Hematopoietic multipotent progenitor cell treated with erythropoietin and hydrocortisone succinate and interleukin-3 and kit ligand, for 15 days (in vitro differentiated cells): ENCODE data around the gene MAPRE2.
"Not testable (repeated sequence)": the region's sequence is repeated elsewhere in the genome, so short reads cannot be mapped to it uniquely, and the experiment has no call there.

Experiments
- DNase-seq: peaks from one replicate; pipeline ENCODE4 v3.0.0-alpha.2; 2015; ENCODE audit warnings: low spot score

MAPRE2 gene

DNA sequence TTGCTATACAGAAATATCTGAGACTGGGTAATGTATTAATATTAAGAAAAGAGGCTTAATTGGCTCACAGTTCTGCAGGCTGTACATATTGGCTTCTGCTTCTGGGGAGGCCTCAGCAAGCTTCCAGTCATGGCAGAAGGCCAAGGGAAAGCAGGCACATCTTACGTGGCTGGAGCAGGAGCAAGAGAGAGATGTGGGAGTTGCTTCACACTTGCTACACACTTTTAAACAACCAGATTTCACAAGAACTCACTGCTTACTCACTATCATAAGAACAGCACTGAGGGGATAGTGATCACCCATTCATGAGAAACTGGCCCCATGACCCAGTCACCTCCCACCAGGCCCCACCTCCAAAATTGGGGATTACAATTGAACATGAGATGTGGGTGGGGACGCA lies 50.6 kb downstream of the MAPRE2 start:
- no peak for DNase-seq

- no peak for DNase-seq
These were observed 54.9 kb downstream of the MAPRE2 start for GRCh38 chr18:35095983-35096676.

DNA sequence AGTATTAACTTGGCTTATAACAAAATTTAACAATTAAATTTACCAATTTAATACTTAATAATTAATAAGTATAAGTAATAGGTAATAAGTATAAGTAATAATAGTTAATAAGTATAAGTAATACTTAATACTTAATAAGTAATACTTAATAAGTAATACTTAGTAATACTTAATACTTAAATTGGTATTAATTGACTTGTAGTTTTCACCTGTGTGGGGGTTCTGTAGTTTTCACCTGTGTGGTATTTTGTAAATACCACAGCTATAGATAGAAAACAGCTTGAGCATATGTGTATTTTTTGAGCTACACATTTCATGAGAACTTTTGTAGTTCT lies 55.4 kb downstream of the MAPRE2 start:
- DNase-seq: no peak

DNA sequence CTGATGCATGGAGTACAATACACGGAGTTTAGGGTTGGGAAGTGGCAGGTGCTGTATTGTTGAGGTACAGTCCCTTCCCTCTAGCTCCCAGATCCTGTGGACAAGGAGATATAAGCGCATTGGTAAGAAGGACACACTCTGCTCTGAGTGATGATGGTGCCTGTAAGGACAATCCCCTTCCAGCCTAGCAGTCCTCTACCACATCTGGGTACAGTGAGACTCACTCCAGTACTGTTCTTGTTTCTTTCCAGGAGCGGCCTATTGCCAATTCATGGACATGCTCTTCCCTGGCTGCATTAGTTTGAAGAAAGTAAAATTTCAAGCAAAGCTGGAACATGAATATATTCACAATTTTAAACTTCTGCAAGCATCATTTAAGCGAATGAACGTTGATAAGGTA lies 56.0 kb downstream of the MAPRE2 start:
- no peak for DNase-seq

DNA sequence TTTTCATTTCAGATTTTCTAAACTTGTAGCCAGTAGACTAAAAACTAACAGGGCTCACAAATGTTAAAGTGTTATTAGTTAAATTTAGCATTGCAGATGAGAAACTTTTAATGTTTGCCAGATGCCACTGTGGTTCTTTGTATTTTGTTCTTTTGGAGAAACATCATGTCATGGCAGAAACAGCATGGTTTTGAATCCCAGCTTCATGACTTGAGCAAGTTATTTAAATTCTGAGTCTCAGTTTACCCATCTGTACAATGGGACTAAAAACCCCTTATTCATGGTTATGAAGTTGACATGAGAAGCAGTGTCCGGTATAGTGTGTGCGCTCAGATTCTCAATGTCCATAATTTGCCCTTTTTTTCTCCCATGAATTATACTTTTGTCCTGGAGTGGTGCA lies 56.5 kb downstream of the MAPRE2 start:
- no peak for DNase-seq

- DNase-seq: no peak
These were observed 58.7 kb downstream of the MAPRE2 start for GRCh38 chr18:35099911-35100310.

DNA sequence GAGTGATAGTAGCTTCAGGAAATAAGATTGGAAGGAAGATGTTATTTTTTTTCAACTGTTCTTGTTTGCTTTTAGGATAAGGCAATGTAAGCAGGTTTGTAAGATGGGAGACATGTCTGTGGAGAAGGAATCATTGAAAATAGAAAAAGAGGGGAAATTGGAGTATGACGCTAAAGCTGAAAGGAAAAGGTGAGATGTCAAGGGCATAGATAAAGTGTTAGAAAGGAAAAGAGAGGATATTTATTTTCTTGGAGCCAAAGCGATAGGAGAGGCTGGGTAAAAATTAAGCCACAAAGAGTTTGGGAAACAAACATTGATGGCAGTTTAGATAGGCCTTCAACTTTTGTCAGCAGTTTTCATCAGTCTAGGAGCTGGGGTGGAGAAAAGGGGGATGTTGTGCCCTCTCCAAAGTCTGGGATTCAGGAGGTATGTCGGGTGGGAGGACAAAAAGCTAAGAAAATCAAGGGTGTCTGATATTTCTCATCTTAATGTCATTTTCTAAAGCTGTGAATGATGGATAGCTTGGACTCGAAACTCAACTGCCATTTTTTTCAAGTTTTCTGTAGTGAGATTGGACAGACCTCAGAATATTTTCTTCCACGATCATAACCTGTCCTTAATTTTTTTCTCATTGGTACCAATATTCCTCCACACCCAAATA lies 63.3 kb downstream of the MAPRE2 start:
- DNase-seq: no peak

DNA sequence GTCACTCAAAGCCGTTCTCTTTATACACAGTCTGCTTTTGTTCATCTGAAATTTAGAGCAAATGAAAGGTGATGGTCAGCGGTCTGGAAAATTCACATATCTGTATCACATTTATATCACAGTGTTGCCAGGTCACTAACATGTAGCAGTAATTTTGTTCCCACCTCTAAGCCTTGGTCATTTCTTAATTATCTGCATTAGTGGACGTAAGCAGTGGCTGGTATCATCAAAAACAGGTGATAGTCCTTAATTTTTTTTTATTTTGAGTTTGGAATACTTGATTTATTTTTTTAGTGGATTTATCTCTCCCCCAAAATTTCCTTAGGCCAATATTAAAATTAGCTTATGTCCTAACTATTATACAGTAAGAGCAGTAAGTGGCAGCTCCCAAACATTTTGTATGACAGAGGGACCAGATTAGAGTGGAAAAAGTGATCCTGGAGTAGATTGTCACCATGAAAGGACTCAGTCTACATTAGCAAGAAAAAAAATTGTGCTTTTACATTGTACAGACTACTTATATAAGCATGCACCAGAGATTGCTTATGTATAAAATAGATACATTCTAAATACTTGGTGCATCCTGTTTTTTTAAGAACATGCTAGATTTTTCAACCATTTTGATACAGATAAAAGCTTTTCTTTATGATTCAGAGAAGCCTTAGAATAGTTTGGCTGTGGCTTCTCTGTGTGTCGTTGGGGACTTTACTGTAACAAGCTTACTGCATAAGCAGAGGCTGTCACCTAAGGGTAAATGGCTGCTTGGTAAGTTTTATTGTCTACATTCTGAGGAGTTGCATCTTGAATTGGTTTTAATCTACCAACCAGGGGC lies 65.0 kb downstream of the MAPRE2 start:
- no peak for DNase-seq

GRCh38 chr18:35106845-35107148 lies 65.6 kb downstream of the MAPRE2 start:
- DNase-seq: no peak

GRCh38 chr18:35107216-35107615 lies 66.0 kb downstream of the MAPRE2 start:
- DNase-seq: no peak

- not testable (repeated sequence) for DNase-seq
These were observed 66.9 kb downstream of the MAPRE2 start for GRCh38 chr18:35108088-35108487.

DNA sequence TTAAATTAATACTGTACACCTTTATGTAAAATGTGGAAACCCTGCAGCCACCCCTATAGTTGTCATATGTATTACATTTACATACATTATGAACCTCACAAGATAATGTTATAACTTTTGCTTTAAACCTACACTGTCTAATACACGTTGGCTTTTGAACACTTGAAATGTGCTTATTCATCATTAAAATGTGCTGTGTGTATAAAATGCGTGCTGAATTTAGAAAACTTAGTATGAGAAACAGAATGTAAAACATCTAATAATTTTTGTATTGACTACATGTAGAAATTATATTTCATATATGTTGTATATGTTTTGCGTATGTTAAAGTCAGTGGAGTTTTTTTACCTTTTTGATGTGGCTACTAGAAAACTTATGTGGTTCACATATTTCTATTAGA lies 68.8 kb downstream of the MAPRE2 start:
- peak; percentile 64 for DNase-seq

GRCh38 chr18:35110554-35111485 lies 69.6 kb downstream of the MAPRE2 start:
- peak; percentile 90 for DNase-seq

DNA sequence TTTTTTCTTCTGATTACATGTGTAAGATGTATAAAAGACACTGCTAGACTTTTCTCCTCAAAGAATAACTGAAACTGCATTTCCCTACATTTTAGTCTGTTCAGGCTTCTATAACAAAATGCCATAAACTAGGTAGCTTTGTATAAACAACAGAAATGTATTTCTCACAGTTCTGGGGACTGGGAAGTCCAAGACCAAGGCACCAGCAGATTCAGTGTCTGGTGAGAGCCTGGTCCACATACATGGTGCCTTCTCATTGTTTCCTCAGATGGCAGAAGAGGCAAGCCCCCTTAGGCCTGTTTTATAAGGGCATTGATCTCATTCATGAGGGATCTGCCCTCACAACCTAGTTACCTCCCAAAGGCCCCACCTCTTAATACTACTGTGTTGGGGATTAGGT lies 71.5 kb downstream of the MAPRE2 start:
- no peak for DNase-seq

GRCh38 chr18:35114305-35114704 lies 73.1 kb downstream of the MAPRE2 start:
- DNase-seq: no peak

- DNase-seq: no peak
These were observed 75.6 kb downstream of the MAPRE2 start for GRCh38 chr18:35116784-35117318.

- DNase-seq: no peak
These were observed 76.2 kb downstream of the MAPRE2 start for GRCh38 chr18:35117372-35117771.

DNA sequence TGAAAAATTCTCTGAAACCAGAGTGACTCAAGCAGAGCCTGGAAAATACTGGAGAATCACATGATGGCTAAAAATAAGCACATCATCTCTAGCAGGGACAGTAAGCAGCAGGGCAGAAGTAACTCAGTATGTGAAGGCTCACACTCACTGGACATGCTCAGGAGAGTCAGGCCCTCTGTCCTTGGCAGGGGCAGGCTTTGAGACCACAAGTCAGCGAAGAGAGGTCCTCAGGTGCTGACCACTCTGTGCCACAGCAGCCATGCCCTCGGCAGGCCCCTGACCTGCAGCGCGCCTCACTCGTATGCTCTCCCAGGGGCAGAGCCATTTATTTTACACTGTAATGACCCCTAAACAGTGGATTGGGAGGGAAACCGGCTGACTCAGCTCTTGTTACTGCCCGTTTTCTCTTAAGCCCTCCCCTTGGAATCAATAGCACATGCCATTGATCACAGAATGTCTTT lies 76.8 kb downstream of the MAPRE2 start:
- no peak for DNase-seq

GRCh38 chr18:35118641-35119040 lies 77.4 kb downstream of the MAPRE2 start:
- DNase-seq: no peak

- no peak for DNase-seq
These were observed 79.8 kb downstream of the MAPRE2 start for GRCh38 chr18:35121038-35121437.

DNA sequence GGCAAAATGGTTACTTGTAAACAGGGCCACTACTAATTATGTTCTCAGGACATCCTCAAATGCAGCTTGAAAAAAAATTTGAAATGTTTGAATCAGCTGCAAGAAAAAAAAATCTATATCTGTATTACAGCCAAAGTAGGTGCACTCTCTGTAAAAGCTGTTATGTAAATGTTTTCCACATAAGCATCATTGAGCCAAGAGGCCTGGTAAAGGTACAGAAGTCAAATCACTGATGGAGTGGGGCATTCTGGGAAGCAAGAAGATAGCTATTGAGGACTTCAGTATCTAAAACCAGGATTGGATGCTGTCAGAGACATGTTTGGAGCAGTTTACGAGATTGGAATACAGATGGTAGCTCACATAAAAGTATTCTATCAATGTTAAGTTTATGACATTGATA lies 80.3 kb downstream of the MAPRE2 start:
- DNase-seq: no peak
